HepG2 (cell line): Measurements from ENCODE around the gene FGGY.

Experiments
- ADNP ChIP-seq: sonication (generic); formaldehyde crosslinking; IDR thresholded peaks from 2 replicates; pipeline ENCODE4 v1.4.0; 2020; ENCODE audit warnings: missing genetic modification reagents
- ELF4 ChIP-seq: sonication (generic); formaldehyde crosslinking; IDR thresholded peaks from 2 replicates; pipeline ENCODE4 v1.5.0; 2020; ENCODE audit warnings: missing genetic modification reagents, mild to moderate bottlenecking, moderate library complexity, borderline replicate concordance
- GABPA ChIP-seq, 2 experiments: IDR thresholded peaks; 2 replicates each; pipeline ENCODE4 v1.6.1; 2011 to 2016; ENCODE audit warnings: low read depth in 2 of 2, low read length in 1 of 2, missing biosample characterization in 1 of 2, missing genetic modification characterization in 1 of 2
- NFE2L2 ChIP-seq: fragments of 150-350 bp; IDR thresholded peaks from 2 replicates; pipeline ENCODE4 v1.6.1; 2014; ENCODE audit warnings: low read length
- POLR2A ChIP-seq, 2 experiments: IDR thresholded peaks; 2 replicates each; pipeline ENCODE4 v1.6.1; 2011; ENCODE audit warnings: low read depth in 2 of 2, low read length in 2 of 2, mild to moderate bottlenecking in 1 of 2, moderate library complexity in 1 of 2; ENCODE audit not compliant: insufficient read depth in 1 of 2
- PRDM15 ChIP-seq: sonication (generic); formaldehyde crosslinking; IDR thresholded peaks from 2 replicates; pipeline ENCODE4 v1.4.0; 2020; ENCODE audit warnings: missing genetic modification reagents
- TARDBP ChIP-seq: sonication (generic); formaldehyde crosslinking; IDR thresholded peaks from 2 replicates; pipeline ENCODE4 v1.8.0; 2022; ENCODE audit warnings: mild to moderate bottlenecking, missing genetic modification reagents
- YY1 ChIP-seq: IDR thresholded peaks from 2 replicates; pipeline ENCODE4 v1.6.1; 2011; ENCODE audit warnings: low read length, low read depth, moderate library complexity, mild to moderate bottlenecking; ENCODE audit not compliant: insufficient read depth, insufficient replicate concordance
- ZNF274 ChIP-seq: sonication (generic); formaldehyde crosslinking; IDR thresholded peaks from 2 replicates; pipeline ENCODE4 v1.5.1; 2020; ENCODE audit warnings: mild to moderate bottlenecking, missing genetic modification reagents
- ZNF569 ChIP-seq: sonication (generic); formaldehyde crosslinking; IDR thresholded peaks from 2 replicates; pipeline ENCODE4 v1.5.0; 2020; ENCODE audit warnings: mild to moderate bottlenecking, missing genetic modification reagents, moderate library complexity, borderline replicate concordance
- TF ChIP-seq, protein P1 (sequence below): sonication (generic); formaldehyde crosslinking; IDR thresholded peaks from 2 replicates; pipeline ENCODE4 v1.5.0; 2020; ENCODE audit warnings: mild to moderate bottlenecking, missing genetic modification reagents, moderate library complexity

DNA sequence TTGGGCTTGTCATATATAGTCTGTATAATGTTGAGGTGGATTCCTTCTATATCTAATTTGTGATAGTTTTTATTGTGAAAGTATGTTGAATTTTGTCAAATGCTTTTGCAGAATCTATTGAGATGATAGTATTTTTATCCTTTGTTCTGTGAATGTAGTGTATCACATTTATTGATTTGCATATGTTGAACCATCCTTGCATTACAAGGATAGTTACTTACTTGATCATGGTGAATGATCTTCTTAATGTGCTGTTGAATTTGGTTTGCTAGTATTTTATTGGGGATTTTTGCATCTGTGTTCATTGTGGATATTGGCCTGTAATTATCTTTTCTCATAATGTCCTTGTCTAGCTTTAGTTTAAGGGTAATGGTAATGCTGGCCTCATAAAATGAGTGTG lies 8.3 kb downstream of the FGGY start:
- TF ChIP-seq ZNF274 (no peak), TARDBP (no peak), YY1 (no peak), PRDM15 (no peak), GABPA (IDR thresholded peaks at IDR 0.05; ENCODE audit: low read depth, low read length) (no peak), GABPA (CRISPR knock-in tag; IDR thresholded peaks at IDR 0.05; ENCODE audit: low read depth) (no peak), POLR2A (IDR thresholded peaks at IDR 0.05; ENCODE audit: insufficient read depth in 1 of 2, low read depth in 2 of 2, low read length in 2 of 2) (no peak), NFE2L2 (no peak), ADNP (CRISPR knock-in tag) (no peak), ZNF569 (CRISPR knock-in tag) (no peak), ELF4 (no peak)
- TF ChIP-seq, protein P1, sequence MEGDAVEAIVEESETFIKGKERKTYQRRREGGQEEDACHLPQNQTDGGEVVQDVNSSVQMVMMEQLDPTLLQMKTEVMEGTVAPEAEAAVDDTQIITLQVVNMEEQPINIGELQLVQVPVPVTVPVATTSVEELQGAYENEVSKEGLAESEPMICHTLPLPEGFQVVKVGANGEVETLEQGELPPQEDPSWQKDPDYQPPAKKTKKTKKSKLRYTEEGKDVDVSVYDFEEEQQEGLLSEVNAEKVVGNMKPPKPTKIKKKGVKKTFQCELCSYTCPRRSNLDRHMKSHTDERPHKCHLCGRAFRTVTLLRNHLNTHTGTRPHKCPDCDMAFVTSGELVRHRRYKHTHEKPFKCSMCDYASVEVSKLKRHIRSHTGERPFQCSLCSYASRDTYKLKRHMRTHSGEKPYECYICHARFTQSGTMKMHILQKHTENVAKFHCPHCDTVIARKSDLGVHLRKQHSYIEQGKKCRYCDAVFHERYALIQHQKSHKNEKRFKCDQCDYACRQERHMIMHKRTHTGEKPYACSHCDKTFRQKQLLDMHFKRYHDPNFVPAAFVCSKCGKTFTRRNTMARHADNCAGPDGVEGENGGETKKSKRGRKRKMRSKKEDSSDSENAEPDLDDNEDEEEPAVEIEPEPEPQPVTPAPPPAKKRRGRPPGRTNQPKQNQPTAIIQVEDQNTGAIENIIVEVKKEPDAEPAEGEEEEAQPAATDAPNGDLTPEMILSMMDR: no peak
